HepG2 (cell line): ENCODE results near the gene GPSM1. TPM values are rescaled to one million over a fixed set of nuclear protein-coding genes. Genes with fewer than 3 reads are reported as not detected.
A peak's percentile ranks its signal among the peaks of the same experiment; 100 is the strongest.

ENCODE experiments used
- ATF7-NPFF ChIP-seq: sonication (generic); formaldehyde crosslinking; IDR thresholded peaks from 2 replicates; pipeline ENCODE4 v1.8.1; 2023; ENCODE audit warnings: mild to moderate bottlenecking, low read depth, missing genetic modification reagents, moderate library complexity
- KLF11 ChIP-seq: IDR thresholded peaks from 2 replicates; pipeline ENCODE4 v1.6.1; 2016; ENCODE audit warnings: missing compliant biosample characterization
- POLR2G ChIP-seq: fragments of 200-400 bp; formaldehyde crosslinking; IDR thresholded peaks from 2 replicates; pipeline ENCODE4 v1.6.1; 2018; ENCODE audit warnings: mild to moderate bottlenecking, low read depth, low read length, moderate library complexity
- SMARCC2 ChIP-seq: fragments of 450-650 bp; IDR thresholded peaks from 2 replicates; pipeline ENCODE4 v1.6.1; 2017; ENCODE audit warnings: antibody characterized with exemption, mild to moderate bottlenecking
- TBP ChIP-seq: sonication (generic); formaldehyde crosslinking; IDR thresholded peaks from 2 replicates; pipeline ENCODE4 v1.5.0; 2020; ENCODE audit warnings: missing genetic modification reagents
- ZMYM2 ChIP-seq: sonication (generic); formaldehyde crosslinking; IDR thresholded peaks from 2 replicates; pipeline ENCODE4 v1.8.0; 2022; ENCODE audit warnings: mild to moderate bottlenecking, missing genetic modification reagents
- ZNF766 ChIP-seq: sonication (generic); formaldehyde crosslinking; IDR thresholded peaks from 2 replicates; pipeline ENCODE4 v1.5.0; 2020; ENCODE audit warnings: missing genetic modification reagents, borderline replicate concordance
- polyA plus RNA-seq, 8 experiments: library from polyadenylated mRNA; depleted of rRNA in 3 of 8; stranded (reverse) in 7 of 8; unstranded in 1 of 8; fragments of >200 nt; fragmentation: Illumina TruSeq in 4 of 8; extraction: Trizol in 4 of 8; gene quantifications; 2 replicates each; pipeline versions ENCODE4 v1.2.1 to v1.2.3, GENCODE V29; 2011 to 2016; ENCODE audit warnings: low read depth in 4 of 8, missing spikeins in 1 of 8, mixed read lengths in 1 of 8; ENCODE audit not compliant: insufficient read depth in 1 of 8
- total RNA-seq, 5 experiments: library from RNA; depleted of rRNA; stranded (reverse); fragments of >200 nt; fragmentation: Illumina TruSeq; extraction: Trizol; gene quantifications; 2 replicates each; pipeline ENCODE4 v1.2.3, GENCODE V29; 2016; ENCODE audit warnings: low read depth in 1 of 5
- TF ChIP-seq, protein P1 (sequence below): IDR thresholded peaks from 2 replicates; pipeline ENCODE4 v1.6.1; 2016; ENCODE audit warnings: low read depth, control low read depth
- TF ChIP-seq, protein P2 (sequence below), 2 experiments: fragments of 450-650 bp in 1 of 2; sonication (generic) in 1 of 2; formaldehyde crosslinking in 1 of 2; IDR thresholded peaks; 2 replicates each; pipeline versions ENCODE4 v1.6.1 to v1.8.0; 2016 to 2022; ENCODE audit warnings: antibody characterized with exemption in 1 of 2, mild to moderate bottlenecking in 1 of 2, missing genetic modification reagents in 1 of 2
- TF ChIP-seq, protein P3 (sequence below): IDR thresholded peaks from 2 replicates; pipeline ENCODE4 v1.6.1; 2012; ENCODE audit warnings: inconsistent platforms
- TF ChIP-seq, protein P4 (sequence below): sonication (generic); formaldehyde crosslinking; IDR thresholded peaks from 2 replicates; pipeline ENCODE4 v1.4.0; 2020; ENCODE audit warnings: mild to moderate bottlenecking, missing genetic modification reagents

Gene GPSM1
- total and polyA plus RNA-seq, 2 of the 13 experiments (the other 11 are each of a cell fraction or from before 2014, with no cell fraction given), result 1.0 to 2.4 TPM

DNA sequence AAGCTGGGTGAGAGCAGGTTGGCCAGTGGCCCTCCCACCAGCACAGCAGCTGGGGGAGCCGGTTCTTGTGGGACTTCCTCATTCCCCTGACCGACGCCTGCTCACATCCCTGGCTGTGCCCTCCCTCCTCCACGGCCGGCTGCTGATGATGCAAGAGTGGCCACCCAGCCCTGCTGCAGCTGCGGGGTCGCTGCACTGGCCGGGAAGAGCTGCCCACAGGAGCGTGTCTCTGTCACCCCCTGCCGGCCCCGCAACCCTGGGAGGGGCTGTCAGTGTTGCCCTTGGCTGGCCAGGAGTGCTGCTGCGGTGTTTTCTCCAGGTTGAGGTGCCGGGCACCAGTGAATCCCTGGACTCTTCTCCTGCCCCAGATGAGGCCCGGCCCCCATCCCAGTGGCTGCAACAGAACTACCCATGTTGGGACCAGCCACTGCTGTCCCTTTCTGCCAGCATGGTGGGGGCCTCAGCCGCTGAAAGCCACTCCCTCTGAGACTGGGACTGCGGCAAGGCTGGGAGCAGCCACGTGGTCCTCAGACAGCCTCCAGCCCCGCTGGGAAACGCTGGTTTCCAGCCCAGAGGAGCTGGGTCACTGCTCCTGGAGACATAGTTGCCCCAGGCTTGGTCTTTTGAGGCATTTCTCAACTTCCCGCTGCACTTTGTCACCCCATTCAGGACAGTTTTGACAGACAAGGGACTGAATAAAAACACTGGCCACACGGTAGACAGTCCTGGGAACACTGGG lies 45.4 kb downstream of the GPSM1 start (continued):
- TF ChIP-seq KLF11 (CRISPR knock-in tag) (0 out of 2 replicates have a peak, but pooled peaks have one; percentile 32), ZMYM2 (CRISPR knock-in tag) (no peak), TBP (no peak), ZNF766 (CRISPR knock-in tag) (no peak), POLR2G (peak; percentile 26; the same call in 1 of the 2 replicates), SMARCC2 (no peak), ATF7-NPFF (CRISPR knock-in tag) (0 out of 2 replicates have a peak, but pooled peaks have one; percentile 35)
- TF ChIP-seq, protein P1, sequence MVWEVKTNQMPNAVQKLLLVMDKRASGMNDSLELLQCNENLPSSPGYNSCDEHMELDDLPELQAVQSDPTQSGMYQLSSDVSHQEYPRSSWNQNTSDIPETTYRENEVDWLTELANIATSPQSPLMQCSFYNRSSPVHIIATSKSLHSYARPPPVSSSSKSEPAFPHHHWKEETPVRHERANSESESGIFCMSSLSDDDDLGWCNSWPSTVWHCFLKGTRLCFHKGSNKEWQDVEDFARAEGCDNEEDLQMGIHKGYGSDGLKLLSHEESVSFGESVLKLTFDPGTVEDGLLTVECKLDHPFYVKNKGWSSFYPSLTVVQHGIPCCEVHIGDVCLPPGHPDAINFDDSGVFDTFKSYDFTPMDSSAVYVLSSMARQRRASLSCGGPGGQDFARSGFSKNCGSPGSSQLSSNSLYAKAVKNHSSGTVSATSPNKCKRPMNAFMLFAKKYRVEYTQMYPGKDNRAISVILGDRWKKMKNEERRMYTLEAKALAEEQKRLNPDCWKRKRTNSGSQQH, result 0 out of 2 replicates have a peak, but pooled peaks have one; percentile 28
- TF ChIP-seq, protein P2, sequence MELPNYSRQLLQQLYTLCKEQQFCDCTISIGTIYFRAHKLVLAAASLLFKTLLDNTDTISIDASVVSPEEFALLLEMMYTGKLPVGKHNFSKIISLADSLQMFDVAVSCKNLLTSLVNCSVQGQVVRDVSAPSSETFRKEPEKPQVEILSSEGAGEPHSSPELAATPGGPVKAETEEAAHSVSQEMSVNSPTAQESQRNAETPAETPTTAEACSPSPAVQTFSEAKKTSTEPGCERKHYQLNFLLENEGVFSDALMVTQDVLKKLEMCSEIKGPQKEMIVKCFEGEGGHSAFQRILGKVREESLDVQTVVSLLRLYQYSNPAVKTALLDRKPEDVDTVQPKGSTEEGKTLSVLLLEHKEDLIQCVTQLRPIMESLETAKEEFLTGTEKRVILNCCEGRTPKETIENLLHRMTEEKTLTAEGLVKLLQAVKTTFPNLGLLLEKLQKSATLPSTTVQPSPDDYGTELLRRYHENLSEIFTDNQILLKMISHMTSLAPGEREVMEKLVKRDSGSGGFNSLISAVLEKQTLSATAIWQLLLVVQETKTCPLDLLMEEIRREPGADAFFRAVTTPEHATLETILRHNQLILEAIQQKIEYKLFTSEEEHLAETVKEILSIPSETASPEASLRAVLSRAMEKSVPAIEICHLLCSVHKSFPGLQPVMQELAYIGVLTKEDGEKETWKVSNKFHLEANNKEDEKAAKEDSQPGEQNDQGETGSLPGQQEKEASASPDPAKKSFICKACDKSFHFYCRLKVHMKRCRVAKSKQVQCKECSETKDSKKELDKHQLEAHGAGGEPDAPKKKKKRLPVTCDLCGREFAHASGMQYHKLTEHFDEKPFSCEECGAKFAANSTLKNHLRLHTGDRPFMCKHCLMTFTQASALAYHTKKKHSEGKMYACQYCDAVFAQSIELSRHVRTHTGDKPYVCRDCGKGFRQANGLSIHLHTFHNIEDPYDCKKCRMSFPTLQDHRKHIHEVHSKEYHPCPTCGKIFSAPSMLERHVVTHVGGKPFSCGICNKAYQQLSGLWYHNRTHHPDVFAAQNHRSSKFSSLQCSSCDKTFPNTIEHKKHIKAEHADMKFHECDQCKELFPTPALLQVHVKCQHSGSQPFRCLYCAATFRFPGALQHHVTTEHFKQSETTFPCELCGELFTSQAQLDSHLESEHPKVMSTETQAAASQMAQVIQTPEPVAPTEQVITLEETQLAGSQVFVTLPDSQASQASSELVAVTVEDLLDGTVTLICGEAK (IDR thresholded peaks at IDR 0.05), result no peak
- TF ChIP-seq, protein P2 (CRISPR knock-in tag; IDR thresholded peaks at IDR 0.05), result 0 out of 2 replicates have a peak, but pooled peaks have one; percentile 8
- TF ChIP-seq, protein P3, sequence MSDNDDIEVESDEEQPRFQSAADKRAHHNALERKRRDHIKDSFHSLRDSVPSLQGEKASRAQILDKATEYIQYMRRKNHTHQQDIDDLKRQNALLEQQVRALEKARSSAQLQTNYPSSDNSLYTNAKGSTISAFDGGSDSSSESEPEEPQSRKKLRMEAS, result no peak
- TF ChIP-seq, protein P4, sequence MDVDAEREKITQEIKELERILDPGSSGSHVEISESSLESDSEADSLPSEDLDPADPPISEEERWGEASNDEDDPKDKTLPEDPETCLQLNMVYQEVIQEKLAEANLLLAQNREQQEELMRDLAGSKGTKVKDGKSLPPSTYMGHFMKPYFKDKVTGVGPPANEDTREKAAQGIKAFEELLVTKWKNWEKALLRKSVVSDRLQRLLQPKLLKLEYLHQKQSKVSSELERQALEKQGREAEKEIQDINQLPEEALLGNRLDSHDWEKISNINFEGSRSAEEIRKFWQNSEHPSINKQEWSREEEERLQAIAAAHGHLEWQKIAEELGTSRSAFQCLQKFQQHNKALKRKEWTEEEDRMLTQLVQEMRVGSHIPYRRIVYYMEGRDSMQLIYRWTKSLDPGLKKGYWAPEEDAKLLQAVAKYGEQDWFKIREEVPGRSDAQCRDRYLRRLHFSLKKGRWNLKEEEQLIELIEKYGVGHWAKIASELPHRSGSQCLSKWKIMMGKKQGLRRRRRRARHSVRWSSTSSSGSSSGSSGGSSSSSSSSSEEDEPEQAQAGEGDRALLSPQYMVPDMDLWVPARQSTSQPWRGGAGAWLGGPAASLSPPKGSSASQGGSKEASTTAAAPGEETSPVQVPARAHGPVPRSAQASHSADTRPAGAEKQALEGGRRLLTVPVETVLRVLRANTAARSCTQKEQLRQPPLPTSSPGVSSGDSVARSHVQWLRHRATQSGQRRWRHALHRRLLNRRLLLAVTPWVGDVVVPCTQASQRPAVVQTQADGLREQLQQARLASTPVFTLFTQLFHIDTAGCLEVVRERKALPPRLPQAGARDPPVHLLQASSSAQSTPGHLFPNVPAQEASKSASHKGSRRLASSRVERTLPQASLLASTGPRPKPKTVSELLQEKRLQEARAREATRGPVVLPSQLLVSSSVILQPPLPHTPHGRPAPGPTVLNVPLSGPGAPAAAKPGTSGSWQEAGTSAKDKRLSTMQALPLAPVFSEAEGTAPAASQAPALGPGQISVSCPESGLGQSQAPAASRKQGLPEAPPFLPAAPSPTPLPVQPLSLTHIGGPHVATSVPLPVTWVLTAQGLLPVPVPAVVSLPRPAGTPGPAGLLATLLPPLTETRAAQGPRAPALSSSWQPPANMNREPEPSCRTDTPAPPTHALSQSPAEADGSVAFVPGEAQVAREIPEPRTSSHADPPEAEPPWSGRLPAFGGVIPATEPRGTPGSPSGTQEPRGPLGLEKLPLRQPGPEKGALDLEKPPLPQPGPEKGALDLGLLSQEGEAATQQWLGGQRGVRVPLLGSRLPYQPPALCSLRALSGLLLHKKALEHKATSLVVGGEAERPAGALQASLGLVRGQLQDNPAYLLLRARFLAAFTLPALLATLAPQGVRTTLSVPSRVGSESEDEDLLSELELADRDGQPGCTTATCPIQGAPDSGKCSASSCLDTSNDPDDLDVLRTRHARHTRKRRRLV (CRISPR knock-in tag), result no peak
